ENCODE measurements around the gene INSYN2A. TPM values are rescaled to one million over a fixed set of nuclear protein-coding genes. Genes with fewer than 3 reads are reported as not detected.
A peak's percentile ranks its signal among the peaks of the same experiment; 100 is the strongest.

INSYN2A gene
- total RNA-seq, 1 donor from 2014 or later: 4.6 TPM

DNA sequence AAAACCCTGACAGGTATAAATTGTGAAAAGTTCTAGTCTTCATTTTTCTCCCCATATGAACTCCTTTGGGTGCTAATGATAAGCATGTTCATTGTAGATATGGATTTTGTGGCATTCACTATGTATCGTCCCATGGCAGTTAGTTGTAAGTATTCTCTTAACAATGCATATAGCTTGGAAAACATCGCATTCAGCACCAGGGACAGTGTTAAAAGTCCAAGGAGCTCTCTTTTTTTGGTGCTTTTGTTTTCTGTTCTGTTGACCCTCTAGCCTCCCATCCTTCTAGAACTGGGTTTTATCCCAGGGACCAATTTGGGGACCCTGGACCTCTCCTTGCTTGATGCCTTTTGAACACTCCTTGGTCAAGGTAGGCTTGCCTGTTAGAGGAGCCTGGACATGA is 37.7 kb downstream of the INSYN2A start:
- H3K4me3 Mint-ChIP-seq (ENCODE audit: unreplicated experiment): no peak overlapping the region
- H3K9me3 Mint-ChIP-seq (ENCODE audit: unreplicated experiment): no peaks in the 10 kb centered on the region
- DNase-seq (ENCODE audit: extremely low spot score, unreplicated experiment): no peak
- no peaks in the 10 kb centered on the region for H3K27me3 Mint-ChIP-seq (ENCODE audit: unreplicated experiment)
- no peak overlapping the region for H3K27ac Mint-ChIP-seq (ENCODE audit: unreplicated experiment)
- TF ChIP-seq, protein P1, sequence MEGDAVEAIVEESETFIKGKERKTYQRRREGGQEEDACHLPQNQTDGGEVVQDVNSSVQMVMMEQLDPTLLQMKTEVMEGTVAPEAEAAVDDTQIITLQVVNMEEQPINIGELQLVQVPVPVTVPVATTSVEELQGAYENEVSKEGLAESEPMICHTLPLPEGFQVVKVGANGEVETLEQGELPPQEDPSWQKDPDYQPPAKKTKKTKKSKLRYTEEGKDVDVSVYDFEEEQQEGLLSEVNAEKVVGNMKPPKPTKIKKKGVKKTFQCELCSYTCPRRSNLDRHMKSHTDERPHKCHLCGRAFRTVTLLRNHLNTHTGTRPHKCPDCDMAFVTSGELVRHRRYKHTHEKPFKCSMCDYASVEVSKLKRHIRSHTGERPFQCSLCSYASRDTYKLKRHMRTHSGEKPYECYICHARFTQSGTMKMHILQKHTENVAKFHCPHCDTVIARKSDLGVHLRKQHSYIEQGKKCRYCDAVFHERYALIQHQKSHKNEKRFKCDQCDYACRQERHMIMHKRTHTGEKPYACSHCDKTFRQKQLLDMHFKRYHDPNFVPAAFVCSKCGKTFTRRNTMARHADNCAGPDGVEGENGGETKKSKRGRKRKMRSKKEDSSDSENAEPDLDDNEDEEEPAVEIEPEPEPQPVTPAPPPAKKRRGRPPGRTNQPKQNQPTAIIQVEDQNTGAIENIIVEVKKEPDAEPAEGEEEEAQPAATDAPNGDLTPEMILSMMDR (IDR thresholded peaks at IDR 0.05): no peak
- H3K36me3 Mint-ChIP-seq (ENCODE audit: unreplicated experiment): peaks cover 4% of the 10 kb centered on the region
- H3K4me1 Mint-ChIP-seq (ENCODE audit: unreplicated experiment): peaks cover 28% of the 10 kb centered on the region

DNA sequence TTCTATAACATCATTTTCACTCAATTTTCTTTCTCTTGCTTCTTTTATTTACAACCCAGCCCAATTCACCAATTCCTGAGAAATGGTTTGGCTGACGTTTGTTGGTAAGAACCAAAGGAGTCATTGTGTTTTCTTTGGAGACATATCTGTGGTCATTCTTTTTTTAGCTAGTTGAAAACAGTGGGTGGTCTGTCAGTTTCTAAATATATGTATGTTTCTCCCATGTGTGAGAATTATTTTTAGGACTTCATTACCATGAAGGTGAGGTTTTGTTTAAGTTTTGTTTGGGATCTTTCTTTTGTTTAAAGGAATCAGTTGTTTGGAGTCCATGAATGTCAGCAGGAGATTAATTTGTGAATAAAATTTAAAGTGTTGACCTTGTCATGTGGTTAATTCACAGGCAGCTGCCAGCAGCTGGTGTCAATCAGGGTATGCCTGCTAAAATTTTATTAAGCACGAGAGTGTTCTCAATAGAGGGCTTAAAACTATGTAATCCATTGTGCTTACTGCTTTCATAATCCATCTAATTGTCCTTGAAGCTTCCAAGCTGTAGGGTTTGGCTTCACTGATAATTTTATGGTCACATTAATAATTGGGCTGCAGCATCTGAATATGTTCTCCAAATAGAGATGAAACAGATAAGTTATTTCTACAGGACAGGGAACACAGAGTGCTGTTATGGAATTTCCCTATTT is 38.7 kb downstream of the INSYN2A start:
- DNase-seq (ENCODE audit: extremely low spot score, unreplicated experiment): no peak
- H3K27ac Mint-ChIP-seq (ENCODE audit: unreplicated experiment): peak overlapping the region; percentile 32
- no peak overlapping the region for H3K4me3 Mint-ChIP-seq (ENCODE audit: unreplicated experiment)
- peaks cover 3% of the 10 kb centered on the region for H3K36me3 Mint-ChIP-seq (ENCODE audit: unreplicated experiment)
- H3K27me3 Mint-ChIP-seq (ENCODE audit: unreplicated experiment): no peaks in the 10 kb centered on the region
- TF ChIP-seq, protein P1 (IDR thresholded peaks at IDR 0.05): no peak
- peaks cover 22% of the 10 kb centered on the region for H3K4me1 Mint-ChIP-seq (ENCODE audit: unreplicated experiment)
- H3K9me3 Mint-ChIP-seq (ENCODE audit: unreplicated experiment): no peaks in the 10 kb centered on the region

DNA sequence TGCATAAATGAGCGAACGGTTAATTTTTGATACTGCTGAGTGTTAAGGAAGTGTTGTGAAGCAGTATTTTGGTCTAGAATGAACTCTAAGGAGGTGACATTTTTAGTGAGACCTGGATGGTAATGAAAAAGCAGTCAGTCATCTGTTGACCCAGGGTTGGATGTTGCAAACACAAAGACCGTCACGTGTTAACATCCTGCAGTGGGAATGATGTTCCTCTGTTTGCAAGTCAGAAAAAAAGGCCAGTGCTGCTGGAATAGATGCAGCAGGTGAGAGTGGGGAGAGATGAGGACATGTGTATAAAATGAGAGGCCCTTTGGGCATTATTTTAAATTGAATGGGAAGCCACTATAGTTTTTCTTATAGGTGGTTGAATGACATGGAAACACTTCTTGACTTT is 39.3 kb downstream of the INSYN2A start:
- H3K4me3 Mint-ChIP-seq (ENCODE audit: unreplicated experiment): no peak overlapping the region
- peaks cover 5% of the 10 kb centered on the region for H3K36me3 Mint-ChIP-seq (ENCODE audit: unreplicated experiment)
- H3K4me1 Mint-ChIP-seq (ENCODE audit: unreplicated experiment): peaks cover 22% of the 10 kb centered on the region
- TF ChIP-seq, protein P1 (IDR thresholded peaks at IDR 0.05): no peak
- H3K27ac Mint-ChIP-seq (ENCODE audit: unreplicated experiment): no peak overlapping the region
- no peaks in the 10 kb centered on the region for H3K9me3 Mint-ChIP-seq (ENCODE audit: unreplicated experiment)
- H3K27me3 Mint-ChIP-seq (ENCODE audit: unreplicated experiment): no peaks in the 10 kb centered on the region
- DNase-seq (ENCODE audit: extremely low spot score, unreplicated experiment): no peak

DNA sequence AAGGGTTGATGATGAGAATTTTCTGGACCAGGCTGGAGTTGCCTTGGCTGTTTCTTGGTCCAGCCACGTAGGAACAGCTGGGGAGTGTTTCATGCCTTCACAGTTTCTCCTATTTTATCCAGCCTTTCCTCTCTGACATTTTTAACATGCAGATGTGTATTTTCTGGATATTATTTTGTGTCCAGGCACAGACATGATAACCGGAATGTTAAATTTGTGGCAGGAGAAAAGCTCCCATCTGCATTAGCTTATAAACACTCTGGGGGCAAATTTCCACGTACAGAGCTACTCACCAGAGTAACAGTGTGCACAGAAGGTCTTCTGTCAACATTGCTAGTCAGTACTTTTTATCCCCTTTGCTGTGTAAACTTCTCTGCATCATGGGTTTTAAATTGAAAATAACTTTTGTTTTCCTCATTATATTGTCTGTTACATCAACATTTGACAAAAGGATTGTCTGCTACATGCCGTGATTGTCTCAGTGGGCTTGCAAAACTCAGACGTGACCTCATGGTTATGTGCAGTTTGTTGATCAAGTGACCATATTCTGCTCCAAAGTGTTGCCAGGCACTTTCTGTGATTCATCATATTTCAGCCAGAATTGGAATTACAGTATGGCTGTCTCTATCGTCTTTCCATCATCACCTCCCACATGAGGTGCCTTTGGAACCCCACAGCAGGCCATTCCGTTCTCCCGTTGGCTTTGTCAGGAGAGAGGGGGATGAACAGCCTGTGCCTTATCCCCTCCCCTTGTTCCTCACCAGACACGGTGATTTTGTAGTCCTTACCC is 41.4 kb downstream of the INSYN2A start:
- Mint-ChIP-seq H3K27ac (ENCODE audit: unreplicated experiment) (no peak overlapping the region), H3K27me3 (ENCODE audit: unreplicated experiment) (no peaks in the 10 kb centered on the region), H3K36me3 (ENCODE audit: unreplicated experiment) (peaks cover 6% of the 10 kb centered on the region), H3K4me3 (ENCODE audit: unreplicated experiment) (no peak overlapping the region), H3K9me3 (ENCODE audit: unreplicated experiment) (no peaks in the 10 kb centered on the region), H3K4me1 (ENCODE audit: unreplicated experiment) (peaks cover 23% of the 10 kb centered on the region)
- DNase-seq (ENCODE audit: extremely low spot score, unreplicated experiment): no peak
- TF ChIP-seq, protein P1 (IDR thresholded peaks at IDR 0.05): no peak

DNA sequence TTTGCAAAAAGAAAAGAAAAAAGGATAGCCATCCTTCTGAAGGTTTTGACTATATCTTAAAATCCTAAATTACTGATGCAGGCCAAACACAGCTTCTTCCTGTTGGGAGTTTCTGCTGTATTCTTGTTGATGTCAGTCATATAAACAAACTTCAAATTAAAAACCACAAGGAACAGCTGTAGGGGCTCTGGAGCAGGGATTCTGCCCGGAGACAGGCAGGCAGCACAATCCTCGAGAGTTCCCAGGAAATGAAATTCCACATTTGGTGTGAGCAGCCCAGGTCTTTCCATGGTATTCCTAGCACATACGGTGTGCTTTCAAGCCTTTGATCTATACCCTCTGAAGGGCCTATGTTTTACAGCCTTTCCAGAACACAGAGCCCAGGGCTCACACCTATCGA is 43.2 kb downstream of the INSYN2A start:
- Mint-ChIP-seq H3K27ac (ENCODE audit: unreplicated experiment) (no peak overlapping the region), H3K4me3 (ENCODE audit: unreplicated experiment) (no peak overlapping the region), H3K27me3 (ENCODE audit: unreplicated experiment) (no peaks in the 10 kb centered on the region), H3K36me3 (ENCODE audit: unreplicated experiment) (peaks cover 6% of the 10 kb centered on the region), H3K4me1 (ENCODE audit: unreplicated experiment) (peaks cover 36% of the 10 kb centered on the region), H3K9me3 (ENCODE audit: unreplicated experiment) (no peaks in the 10 kb centered on the region)
- DNase-seq (ENCODE audit: extremely low spot score, unreplicated experiment): no peak
- TF ChIP-seq, protein P1 (IDR thresholded peaks at IDR 0.05): no peak

All from osteocyte (in vitro differentiated cells).